ENCODE results near the gene ACSS2. TPM values are rescaled to one million over a fixed set of nuclear protein-coding genes. Genes with fewer than 3 reads are reported as not detected.
A peak's percentile ranks its signal among the peaks of the same experiment; 100 is the strongest.

ACSS2 gene
- total RNA-seq, 2 experiments from 2014 or later = 14.2 to 14.3 TPM

- CTCF ChIA-PET = no interaction called here
- Mint-ChIP-seq H3K27me3 (no peaks in the 10 kb centered on the region), H3K27ac (no peak overlapping the region), H3K4me1 (ENCODE audit: low read depth) (peaks cover 12% of the 10 kb centered on the region), H3K36me3 (ENCODE audit: low read depth) (peaks cover 1% of the 10 kb centered on the region), H3K4me3 (no peak overlapping the region), H3K9me3 (no peaks in the 10 kb centered on the region)
- DNase-seq (no peak), ATAC-seq (no peak)
- POLR2A ChIA-PET = no interaction called here
- intact Hi-C loops (cut with micrococcal nuclease) = no loop called here
- TF ChIP-seq CTCF (IDR thresholded peaks at IDR 0.05) = no peak
Observed at GRCh38 chr20:34915131-34915530, 38.7 kb downstream of the ACSS2 start.

- Mint-ChIP-seq H3K9me3 (no peaks in the 10 kb centered on the region), H3K27ac (no peak overlapping the region), H3K4me1 (ENCODE audit: low read depth) (peaks cover 13% of the 10 kb centered on the region), H3K4me3 (no peak overlapping the region), H3K27me3 (no peaks in the 10 kb centered on the region), H3K36me3 (ENCODE audit: low read depth) (peaks cover 2% of the 10 kb centered on the region)
- ChIA-PET CTCF (no interaction called here), POLR2A (interaction anchor here (1.5 kb wide), 1 partner anchor 30 kb away, joined by 3 read pairs; no protein-coding TSS in a partner anchor)
- DNase-seq (no peak), ATAC-seq (no peak)
- no peak for TF ChIP-seq CTCF (IDR thresholded peaks at IDR 0.05)
- intact Hi-C loops (cut with micrococcal nuclease) = no loop called here
Observed at GRCh38 chr20:34915749-34916455, 39.5 kb downstream of the ACSS2 start.

- DNase-seq = no peak
- intact Hi-C loops (cut with micrococcal nuclease) = no loop called here
- ATAC-seq = no peak
- ChIA-PET POLR2A (interaction anchor here (1.5 kb wide), 1 partner anchor 29 kb away, joined by 3 read pairs; no protein-coding TSS in a partner anchor), CTCF (no interaction called here)
- Mint-ChIP-seq H3K27me3 (no peaks in the 10 kb centered on the region), H3K9me3 (no peaks in the 10 kb centered on the region), H3K4me1 (ENCODE audit: low read depth) (peaks cover 13% of the 10 kb centered on the region), H3K36me3 (ENCODE audit: low read depth) (peaks cover 2% of the 10 kb centered on the region), H3K27ac (no peak overlapping the region), H3K4me3 (no peak overlapping the region)
- TF ChIP-seq CTCF (IDR thresholded peaks at IDR 0.05) = no peak
Observed at GRCh38 chr20:34916774-34917354, 40.5 kb downstream of the ACSS2 start.

GRCh38 chr20:34920055-34920454 lies 43.6 kb downstream of the ACSS2 start:
- H3K4me1 Mint-ChIP-seq (ENCODE audit: low read depth) = peaks cover 13% of the 10 kb centered on the region
- POLR2A ChIA-PET = no interaction called here
- no peak for TF ChIP-seq CTCF (IDR thresholded peaks at IDR 0.05)
- no peak for DNase-seq
- intact Hi-C loops (cut with micrococcal nuclease) = no loop called here
- no peaks in the 10 kb centered on the region for H3K27me3 Mint-ChIP-seq
- no peaks in the 10 kb centered on the region for H3K9me3 Mint-ChIP-seq
- CTCF ChIA-PET = interaction anchor here (1.4 kb wide), 1 partner anchor 46 kb away, joined by 4 read pairs; no protein-coding TSS in a partner anchor
- H3K36me3 Mint-ChIP-seq (ENCODE audit: low read depth) = peaks cover 2% of the 10 kb centered on the region
- H3K4me3 Mint-ChIP-seq = no peak overlapping the region
- peak overlapping the region; percentile 21 for H3K27ac Mint-ChIP-seq
- peak; percentile 18 for ATAC-seq

GRCh38 chr20:34921436-34921835 lies 45.0 kb downstream of the ACSS2 start:
- TF ChIP-seq CTCF (IDR thresholded peaks at IDR 0.05) = no peak
- Mint-ChIP-seq H3K9me3 (no peaks in the 10 kb centered on the region), H3K27ac (no peak overlapping the region), H3K36me3 (ENCODE audit: low read depth) (peaks cover 4% of the 10 kb centered on the region), H3K27me3 (no peaks in the 10 kb centered on the region), H3K4me1 (ENCODE audit: low read depth) (peaks cover 19% of the 10 kb centered on the region), H3K4me3 (no peak overlapping the region)
- CTCF ChIA-PET = no interaction called here
- no peak for DNase-seq
- ATAC-seq = no peak
- intact Hi-C loops (cut with micrococcal nuclease) = no loop called here
- POLR2A ChIA-PET = interaction anchor here (1.3 to 1.5 kb wide), 2 partner anchors 12 to 77 kb away, joined by 3 to 4 read pairs; no protein-coding TSS in a partner anchor
